A673 (cell line): Measurements from ENCODE around the gene IL11.

Source experiments
- CTCF ChIP-seq: fragments of 300-800, 200-600 bp; sonication (generic); conservative IDR thresholded peaks from 2 replicates; pipeline ENCODE4 v1.5.1; 2017; ENCODE audit warnings: low read depth, mild to moderate bottlenecking, antibody characterized with exemption, low read length, moderate library complexity, mixed read lengths
- EZH2 ChIP-seq: fragments of 200-600 bp; sonication (generic); IDR thresholded peaks from 2 replicates; pipeline ENCODE4 v1.6.1; 2017; ENCODE audit warnings: borderline replicate concordance, low read depth, mild to moderate bottlenecking, mixed read lengths, antibody characterized with exemption, low read length; ENCODE audit not compliant: poor library complexity, severe bottlenecking

- TF ChIP-seq CTCF (no peak), EZH2 (no peak)
Observed at GRCh38 chr19:55419624-55420236, 49.5 kb upstream of the IL11 start.
